ENCODE results near the gene GTPBP1.

GRCh38 chr22:38704654-38705234, 1.0 kb upstream of the GTPBP1 start:
- no peak for TF ChIP-seq CTCF (IDR thresholded peaks at IDR 0.05 in 4 of 5, conservative IDR thresholded peaks at IDR 0.05 in 1 of 5)
- no peak for TF ChIP-seq POLR2A (IDR thresholded peaks at IDR 0.05)

All from gastrocnemius medialis (tissue), 4 donors.